NCI-H2107 treated with DMSO at 0.1 percent for 48 hours (cell line): ENCODE data around the gene TSSC4.

Experiments
- DNase-seq: peaks from one replicate; lab custom pipeline; 2025; ENCODE audit not compliant: unreplicated experiment; lab: John Stamatoyannopoulos, UW

Gene TSSC4

DNA sequence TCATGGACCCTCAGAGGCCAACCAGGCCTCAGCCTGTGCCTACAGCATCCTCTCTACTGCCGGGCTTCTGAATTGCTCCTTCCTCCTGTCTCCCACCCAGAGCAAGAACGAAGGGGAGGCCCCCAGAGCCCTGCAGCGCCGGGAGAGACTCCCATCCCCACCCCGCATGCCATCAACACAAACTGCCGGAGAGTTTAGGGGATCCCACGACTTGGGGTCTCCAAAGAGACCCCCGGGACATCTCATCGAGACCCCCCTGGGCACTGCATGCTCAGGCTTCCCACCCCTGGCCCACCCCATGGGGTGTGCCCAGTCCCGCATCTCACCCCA, 31.7 kb upstream of the TSSC4 start:
- no peak for DNase-seq

DNA sequence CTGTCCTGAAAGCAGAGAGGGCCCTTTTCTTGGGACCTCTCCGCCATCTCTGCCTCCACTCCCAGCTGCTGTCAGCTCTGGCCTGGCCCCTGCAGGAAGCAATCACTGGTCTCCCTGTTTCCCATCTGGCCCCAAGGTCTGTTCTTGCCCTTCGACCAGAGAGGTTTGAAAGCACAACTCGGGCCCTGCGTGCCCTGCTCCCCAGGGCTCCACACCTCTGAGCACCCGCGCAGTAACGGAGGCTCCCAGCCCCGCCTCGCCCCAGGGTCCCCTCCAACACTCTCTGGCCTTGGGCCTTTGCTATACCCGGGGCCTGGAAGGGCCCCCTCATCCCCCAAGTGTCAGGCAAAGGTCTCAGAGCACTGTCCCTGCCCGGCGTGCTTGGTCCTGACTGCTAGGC, 31.2 kb upstream of the TSSC4 start:
- DNase-seq, result no peak

DNA sequence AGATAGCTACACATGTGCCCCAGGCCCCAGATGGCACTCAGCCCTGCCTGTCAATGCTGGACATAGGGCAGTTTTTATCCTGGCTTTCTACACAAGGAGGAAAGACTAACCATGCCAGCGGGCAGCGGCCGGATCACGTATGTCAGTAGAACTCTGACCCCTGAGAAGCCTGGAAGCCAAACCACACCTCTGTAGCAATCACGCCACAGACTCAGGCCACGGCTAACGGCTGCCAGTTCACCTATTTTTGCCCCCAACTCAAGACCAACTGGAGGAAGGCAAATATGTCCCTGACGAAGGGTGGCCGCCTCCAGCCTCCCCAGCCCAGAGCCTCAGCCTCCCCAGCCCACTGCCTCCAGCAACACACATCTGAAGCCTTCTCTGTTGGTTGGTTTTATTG, 30.7 kb upstream of the TSSC4 start:
- no peak for DNase-seq

DNA sequence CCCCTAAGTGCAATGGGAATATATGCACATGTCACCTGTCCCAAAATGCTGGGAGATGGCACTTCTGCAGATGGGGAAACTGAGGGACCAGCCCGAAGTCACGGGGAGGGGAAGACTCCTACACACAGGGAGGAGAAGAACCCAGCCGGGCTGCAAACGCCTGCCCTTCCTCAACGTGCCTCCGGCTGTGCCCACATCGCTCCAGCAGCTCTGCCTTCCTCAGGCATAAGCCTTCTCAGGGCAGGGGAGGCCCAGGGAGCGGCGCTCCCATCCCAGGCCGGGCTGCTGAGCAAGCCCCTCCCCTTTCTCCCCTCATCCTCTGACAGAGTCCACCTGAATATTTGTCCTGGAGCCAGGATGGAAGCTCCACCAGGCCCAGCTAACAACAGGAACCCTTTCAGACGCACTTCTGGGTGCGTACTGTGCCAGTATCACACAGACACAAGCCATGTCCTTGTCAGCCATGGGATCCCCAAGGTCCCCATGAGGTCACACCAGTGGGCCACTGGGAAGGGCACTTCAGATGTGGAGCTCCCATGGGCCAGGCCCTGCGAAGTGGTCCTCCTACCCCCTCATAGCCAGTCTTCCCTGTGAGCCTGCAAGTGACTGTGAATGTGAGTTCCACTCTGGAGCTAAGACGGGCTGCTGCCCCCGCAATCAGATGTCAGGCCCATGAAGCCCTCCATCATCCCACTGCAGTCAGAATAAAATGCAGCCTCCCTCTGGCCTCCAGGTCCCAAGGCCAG, 25.9 kb upstream of the TSSC4 start:
- DNase-seq, result no peak

DNA sequence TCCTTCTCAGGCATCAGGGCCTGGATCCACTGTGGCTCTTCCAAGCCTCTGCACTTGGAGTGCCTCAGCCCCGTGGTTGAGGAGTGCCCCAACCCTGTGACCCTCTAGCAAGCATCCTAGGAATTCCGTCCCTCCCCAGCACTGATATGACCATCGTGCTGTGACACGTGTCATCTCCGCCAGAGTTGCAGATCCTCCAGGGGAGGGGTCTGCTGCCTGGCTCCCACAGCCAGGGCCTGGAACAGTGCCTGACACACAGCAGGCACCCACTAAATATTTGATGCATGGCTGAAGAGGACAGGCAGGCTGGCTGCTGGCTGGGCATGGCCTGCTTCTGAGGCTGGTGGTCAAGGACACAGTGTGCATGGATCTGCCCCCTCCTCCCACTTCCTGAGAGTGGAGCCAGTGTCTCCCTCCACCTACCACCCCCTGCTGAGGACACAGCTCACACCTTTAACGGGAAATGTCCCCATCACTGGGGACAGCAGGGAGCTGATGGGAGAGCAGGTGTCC, 25.2 kb upstream of the TSSC4 start:
- no peak for DNase-seq

DNA sequence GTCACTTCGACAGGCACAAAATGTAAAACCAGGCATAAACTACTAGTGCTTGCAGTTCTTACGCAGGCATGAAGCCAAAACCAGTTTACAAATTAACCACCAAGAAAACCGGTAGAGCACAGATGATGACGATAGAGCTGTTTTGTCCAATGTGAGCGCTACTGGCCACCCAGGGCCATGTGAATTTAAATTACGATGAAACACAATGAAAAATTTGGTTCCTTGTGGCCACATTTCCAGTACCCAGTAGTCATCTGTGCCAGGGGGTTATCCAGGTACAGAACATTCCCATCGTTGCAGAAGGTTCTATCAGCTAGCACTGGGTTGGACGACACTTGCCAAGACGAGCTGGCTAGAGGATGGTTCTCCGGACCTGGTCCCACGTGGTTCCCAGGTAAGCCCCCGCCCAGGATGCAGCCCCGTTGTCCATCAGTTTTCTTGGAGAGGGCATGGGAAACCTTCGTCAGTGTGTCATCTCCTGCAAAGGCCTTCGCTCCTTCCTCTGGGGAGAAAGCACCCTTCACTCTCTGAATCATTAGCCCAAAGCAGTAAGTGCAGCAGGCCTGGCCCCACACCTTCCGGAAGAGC, 24.5 kb upstream of the TSSC4 start:
- DNase-seq, result no peak

DNA sequence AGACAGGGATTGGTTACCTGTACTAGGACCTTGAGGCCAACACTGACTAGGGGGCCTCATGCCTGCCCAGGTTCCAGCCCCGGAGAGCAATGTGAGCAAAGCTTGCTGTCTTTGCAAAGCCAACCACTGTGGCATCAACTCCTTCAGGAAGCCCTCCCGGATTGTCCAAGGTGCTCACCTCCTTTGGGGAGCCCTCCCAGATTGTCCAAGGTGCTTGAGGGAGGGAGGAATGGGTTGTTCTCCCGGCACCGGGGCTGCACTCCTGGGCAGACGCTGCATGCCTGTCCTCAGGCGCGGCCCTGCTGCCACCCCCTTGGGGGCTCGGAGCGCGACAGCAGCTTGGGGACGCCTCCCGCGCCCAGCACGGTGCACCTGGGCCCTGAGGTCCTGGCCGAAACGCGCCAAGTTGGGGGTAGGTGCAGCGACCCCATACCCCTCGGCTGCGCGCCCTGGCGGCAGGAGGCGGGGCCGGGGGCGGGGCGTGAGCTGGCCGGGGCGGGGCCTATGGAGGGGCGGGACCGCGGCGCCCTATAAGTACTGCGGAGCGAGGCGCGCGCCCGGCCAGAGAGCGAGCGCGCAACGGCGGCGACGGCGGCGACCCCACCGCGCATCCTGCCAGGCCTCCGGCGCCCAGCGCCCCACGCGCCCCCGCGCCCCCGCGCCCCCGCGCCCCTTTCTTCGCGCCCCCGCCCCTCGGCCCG, 23.6 kb upstream of the TSSC4 start, which contains the start of gene CD81:
Gene CD81 (plus strand): TSS at position 560 of the 701 bp plus-strand sequence. CDS start 240 bp downstream, outside the sequence.
- no peak for DNase-seq

DNA sequence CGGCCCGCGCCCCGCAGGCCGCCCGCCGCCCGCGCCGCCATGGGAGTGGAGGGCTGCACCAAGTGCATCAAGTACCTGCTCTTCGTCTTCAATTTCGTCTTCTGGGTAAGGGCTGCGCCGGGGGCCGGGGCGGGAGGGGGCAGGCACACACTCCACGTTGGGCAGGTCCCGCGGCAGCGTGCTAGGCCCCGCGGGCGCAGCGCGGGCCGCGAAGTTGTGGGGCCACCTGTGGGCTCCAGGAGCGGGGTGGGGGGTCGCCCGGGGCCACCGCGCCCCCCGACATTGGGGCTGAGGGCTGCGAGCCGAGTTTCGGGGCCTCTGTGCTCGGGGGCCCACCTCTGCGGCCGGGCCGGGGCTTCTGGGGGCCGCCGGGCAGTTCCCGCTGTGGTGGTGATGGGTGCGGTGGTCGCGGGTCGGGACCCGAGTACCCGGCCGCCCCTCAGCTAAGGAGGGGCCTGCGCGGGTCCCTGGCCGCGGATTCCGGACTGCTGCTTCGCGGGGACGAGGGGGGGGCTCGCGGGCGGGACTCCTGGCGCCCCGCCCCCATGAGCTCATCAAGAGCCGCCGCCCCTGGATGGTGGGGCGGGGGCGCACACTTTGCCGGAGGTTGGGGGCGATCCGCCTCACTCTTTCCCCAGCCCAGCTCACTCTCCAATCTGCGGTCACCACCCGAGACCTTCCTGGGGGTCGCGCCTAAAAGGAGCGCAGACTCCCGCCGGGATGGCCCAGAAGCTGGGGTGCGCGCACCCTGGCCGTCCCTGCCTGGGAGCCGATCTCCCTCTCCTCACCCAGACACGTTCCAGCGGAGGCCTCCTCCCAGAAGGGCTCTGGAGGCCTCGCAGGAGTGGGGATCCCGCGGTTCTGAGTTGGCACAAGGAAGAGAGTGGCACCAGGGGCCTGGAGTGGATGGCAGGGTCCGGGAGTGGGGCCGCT, 22.8 kb upstream of the TSSC4 start:
- no peak for DNase-seq

DNA sequence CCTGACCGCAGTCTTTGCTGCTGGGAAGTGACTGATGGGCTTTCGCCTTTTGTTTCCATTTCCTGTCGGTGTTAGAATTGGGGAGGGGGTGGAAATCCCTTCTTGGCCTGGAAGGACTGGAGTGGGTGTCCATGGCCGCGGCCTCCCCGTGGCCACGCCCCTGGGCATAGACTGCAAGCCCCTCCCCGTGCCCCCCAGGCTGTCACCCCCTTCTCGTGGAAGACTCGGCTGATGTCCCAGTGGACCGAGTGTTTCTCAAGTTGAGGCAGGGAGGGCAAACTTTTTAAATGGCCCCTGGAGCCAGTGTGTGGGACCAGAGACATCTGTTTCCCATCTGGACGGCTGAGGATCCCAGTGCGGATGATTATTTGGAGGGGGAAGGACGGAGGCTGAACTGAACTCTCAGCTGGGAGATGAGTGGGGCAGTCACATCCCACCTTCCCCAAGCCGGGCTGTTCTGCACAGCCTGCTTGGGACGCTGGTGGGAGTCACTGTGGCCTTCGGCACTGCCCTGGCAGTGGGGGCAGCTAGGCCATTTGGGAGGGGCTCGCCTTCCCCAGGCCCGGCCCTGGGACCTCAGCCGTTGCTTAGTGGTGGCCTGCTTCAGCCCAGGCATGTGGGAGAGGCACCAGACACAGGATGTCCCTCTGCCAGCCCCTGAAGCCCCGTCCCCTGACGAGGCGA, 21.9 kb upstream of the TSSC4 start:
- no peak for DNase-seq

DNA sequence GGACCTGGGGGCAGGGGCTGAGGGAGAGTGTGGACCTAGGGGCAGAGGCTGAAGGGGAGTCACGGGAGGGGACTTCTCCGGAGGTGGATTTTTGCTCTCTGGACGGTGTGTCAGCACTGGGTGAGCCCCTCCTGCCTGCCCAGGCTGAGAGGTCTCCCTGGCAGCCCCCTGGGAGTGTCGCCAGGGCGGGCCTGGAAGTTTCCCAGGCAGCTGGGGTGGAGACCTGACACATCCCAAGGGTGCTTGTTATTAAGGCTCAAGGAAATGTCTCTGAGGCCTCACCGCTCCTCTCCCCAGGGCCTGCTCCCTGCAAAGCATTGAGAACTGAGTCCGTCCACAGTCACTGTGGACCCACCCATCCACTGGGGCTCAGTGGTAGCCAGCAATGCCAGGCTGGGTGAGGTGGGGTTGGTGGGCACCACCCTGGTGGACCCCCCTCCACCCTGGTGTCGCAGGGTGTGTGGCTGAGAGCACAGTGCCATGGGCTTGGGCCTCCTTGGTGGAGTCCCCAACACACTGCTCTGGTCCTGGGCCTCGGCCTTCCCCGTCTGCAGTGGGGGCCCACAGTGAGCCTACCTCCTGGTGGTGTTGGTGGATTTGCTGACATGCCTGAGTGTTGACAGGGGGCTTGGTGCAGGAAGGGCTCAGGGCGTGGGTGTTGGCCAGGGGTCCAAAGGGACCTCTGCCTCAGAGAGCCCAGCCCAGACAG, 20.9 kb upstream of the TSSC4 start:
- no peak for DNase-seq

DNA sequence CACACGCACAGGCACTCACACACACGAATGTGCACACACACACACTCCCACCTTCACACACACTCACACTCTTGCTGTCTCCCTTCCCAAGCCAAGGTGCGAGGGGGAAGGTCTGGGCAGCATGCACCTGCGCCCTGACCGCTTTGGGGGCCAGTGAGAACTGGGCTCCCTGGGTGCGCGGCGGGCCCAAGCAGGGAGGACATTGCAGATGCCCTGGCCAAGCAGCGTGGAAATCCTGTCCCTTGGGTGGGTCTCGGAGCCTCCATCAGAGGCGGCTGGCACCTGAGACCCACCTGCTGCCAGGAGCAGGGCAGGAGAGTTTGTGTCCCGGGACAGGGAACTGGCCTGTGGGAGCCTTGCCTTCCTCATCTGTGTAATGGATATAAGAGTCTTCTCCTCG, 20.2 kb upstream of the TSSC4 start:
- no peak for DNase-seq

DNA sequence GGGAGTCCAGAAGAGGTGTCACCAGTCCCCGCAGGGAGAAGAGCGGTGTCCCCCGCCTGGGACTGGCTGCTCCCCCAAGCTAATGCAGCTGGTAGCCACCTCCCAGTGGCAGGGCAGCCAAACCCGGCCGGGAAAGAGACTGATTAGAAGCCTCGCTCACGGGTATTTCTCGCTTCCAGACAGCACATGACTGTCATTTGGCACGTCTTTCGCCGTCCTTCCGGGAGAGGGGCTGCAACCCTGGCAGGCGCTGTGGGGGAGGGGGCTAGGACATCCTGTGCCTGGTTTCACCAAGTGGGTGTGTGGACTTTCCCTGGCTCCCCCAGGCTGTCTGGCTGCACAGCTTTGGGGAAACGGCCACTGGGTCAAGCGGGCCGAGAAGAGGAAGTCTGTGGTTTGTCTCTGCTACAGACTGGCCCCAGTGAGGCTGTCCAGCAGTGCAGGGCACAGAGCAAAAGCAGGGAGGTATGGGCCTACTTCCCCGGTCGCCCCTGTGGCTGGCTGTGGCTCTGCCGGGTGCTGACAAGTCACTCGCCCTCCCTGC, 19.7 kb upstream of the TSSC4 start:
- DNase-seq, result no peak

DNA sequence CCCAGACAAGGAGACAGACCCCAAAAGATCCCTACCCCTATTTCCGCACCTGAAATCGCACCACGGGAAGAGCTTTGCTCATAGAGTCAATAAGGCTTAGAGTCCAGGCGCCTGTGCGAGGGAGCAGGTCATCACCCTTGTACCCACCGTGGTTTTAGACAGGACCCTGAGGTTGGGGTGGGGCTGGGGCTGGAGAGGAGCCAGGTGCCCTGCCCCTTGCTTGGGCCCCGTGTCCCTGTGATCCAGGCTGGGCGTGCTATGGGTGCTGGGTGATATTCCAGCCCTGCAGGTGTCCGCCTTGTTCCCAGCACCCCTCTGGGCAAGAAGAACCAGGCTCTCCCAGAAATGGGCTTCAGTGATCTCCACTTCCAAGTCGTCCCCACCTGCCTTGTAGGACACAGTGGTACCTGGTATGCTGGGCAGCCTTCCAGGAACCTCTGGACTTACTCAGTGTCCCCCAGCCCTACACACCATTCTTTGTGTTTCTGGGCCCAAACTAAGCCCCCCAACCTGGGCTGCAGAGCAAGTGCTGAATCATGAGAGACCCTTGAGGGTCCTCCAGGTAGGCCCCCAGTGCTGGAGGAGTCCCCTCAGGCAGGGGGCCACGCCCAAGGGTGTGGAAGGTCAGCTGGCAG, 18.9 kb upstream of the TSSC4 start:
- DNase-seq, result no peak

DNA sequence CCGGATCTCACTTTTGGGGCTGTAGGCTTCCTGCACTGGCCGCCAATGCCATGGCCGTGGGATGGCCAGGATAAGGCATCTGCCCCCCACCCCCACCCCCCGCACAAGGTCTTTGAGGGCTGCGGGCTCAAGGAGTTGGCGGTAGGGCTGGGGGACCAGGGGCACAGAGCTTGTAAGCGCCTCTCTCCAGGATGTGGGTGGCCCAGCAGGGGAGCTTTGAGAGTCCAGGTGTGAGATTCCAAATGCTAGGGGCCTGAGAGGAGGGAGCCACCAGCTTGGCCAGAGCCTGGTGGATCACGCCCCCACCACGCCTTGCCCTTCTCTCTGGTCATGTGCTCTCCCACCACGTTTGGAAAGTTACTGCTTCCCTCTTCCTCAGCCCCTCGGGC, 18.4 kb upstream of the TSSC4 start:
- DNase-seq, result no peak

DNA sequence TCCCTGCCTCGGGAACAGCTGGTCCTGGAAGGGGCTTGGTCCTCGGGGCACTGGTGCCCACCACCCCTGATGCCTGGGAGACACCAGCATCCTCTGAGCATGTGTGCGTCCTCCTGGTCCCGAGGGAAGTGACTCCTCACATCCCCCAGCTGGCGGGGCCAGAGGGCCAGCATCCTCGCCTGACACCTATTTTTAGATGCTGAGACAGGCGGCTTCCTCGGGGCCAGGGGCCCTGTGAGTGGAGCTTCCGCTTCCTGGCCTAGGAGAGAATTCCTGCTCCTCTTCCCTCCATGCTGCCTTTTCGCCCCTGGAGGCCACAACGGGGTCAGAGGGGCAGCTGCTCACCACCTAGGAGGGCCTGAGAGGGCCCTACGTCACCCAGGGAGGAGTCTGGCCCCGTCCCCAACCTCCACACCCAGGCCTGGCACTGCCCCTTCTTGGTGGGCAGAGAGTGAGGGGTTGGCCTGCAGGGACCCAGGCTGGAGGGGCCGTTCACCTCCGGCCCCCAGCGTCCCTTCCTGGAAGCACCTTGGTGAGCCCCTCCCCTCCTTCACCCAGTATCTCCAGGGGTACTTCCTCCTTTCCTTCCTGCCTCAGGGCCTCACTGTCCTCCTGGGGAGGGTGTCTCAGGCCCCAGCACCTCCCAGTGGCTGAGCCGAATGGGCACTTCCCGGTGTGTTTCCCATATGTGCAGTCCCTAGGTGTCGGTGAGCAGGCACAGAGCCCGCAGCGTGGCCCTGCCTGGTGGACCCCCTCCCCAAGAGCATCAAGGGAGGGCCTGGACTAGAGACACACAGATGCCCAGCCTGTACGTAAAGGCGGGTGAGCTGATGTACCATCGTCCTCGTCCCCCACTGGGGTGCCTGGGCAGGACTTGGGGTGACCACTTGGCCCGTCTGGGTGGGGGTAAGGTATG, 17.4 kb upstream of the TSSC4 start:
- DNase-seq, result no peak

DNA sequence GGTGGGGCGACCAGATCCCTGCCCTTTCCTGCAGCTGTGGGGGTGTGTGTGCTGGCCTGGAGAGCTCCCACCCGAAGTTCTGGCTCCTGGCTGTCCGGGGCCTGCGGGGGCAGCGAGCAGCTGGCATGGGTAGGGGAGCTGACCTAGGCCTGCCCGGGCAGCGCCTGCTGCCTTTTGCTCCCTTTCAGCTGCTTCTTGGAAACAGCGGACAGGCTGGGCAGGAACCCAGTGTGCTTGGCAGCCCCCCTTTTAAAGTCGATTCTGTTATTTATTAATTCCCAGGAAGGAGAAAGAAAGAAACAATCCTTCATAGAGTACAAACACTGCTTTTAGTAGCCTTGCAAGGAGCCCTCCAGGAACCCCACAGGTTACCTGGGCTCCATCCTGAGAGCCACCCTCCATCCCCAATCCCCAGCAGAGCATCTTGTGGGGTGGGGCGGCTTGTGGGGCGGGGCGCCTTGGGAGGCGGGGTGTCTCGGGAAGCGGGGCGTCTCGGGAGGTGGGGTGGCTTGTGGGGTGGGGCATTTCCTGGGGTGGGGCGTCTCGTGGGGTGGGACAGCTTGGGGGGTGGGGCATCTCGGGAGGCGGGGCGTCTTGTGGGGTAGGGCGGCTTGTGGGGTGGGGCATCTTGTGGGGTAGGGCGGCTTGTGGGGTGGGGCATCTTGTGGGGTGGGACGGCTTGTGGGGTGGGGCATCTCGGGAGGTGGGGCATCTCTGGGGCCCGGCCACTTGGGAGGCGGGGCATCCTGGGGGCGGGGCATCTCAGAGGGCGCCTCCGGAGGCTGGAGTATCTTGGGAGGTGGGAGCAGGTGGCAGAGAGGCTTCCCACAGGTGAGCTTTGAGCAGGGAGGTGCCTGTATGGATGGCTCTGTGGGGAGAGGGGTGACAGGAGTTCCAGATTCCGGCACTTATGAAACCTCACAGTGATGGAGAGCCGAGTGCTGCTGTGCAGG, 16.4 kb upstream of the TSSC4 start:
- DNase-seq, result no peak
